ENCODE results near the gene SNTA1. TPM values are rescaled to one million over a fixed set of nuclear protein-coding genes. Genes with fewer than 3 reads are reported as not detected.
"Not testable (repeated sequence)": the region's sequence is repeated elsewhere in the genome, so short reads cannot be mapped to it uniquely, and the experiment has no call there.

SNTA1 gene
- total RNA-seq, 4 donors from 2014 or later: 26.8 to 54.6 (median 51.9) TPM

GRCh38 chr20:33488661-33489494 lies 45.3 kb upstream of the SNTA1 start:
- H3K9me3 ChIP-seq, H3K36me3 ChIP-seq, H3K27me3 ChIP-seq, ATAC-seq: not testable (repeated sequence)
- peak; percentile 12 for TF ChIP-seq EP300 (IDR thresholded peaks at IDR 0.05)
- peak overlapping the region; percentile 85 to 97 (median 96) for H3K27ac ChIP-seq
- peak overlapping the region; percentile 52 to 93 for H3K4me3 ChIP-seq
- H3K4me1 ChIP-seq: peaks cover 0 to 37% (median 4%) of the 10 kb centered on the region in 3 donors
- WGBS, 2 donors (ENCODE audit: low coverage in 1 of 2): 92% methylated on average over 12 to 27 of the region's 32 CpGs

- peaks cover 0 to 32% (median 4%) of the 10 kb centered on the region in 3 donors for H3K4me1 ChIP-seq
- H3K36me3 ChIP-seq: no peaks in the 10 kb centered on the region
- no peaks in the 10 kb centered on the region for H3K9me3 ChIP-seq
- no peak overlapping the region for H3K27ac ChIP-seq
- H3K27me3 ChIP-seq: no peaks in the 10 kb centered on the region
- no peak for ATAC-seq
- WGBS, 2 donors (ENCODE audit: low coverage in 1 of 2): 86 to 92% methylated on average over 1 to 10 of the region's 10 CpGs
- H3K4me3 ChIP-seq: no peak overlapping the region
- TF ChIP-seq, protein P1, sequence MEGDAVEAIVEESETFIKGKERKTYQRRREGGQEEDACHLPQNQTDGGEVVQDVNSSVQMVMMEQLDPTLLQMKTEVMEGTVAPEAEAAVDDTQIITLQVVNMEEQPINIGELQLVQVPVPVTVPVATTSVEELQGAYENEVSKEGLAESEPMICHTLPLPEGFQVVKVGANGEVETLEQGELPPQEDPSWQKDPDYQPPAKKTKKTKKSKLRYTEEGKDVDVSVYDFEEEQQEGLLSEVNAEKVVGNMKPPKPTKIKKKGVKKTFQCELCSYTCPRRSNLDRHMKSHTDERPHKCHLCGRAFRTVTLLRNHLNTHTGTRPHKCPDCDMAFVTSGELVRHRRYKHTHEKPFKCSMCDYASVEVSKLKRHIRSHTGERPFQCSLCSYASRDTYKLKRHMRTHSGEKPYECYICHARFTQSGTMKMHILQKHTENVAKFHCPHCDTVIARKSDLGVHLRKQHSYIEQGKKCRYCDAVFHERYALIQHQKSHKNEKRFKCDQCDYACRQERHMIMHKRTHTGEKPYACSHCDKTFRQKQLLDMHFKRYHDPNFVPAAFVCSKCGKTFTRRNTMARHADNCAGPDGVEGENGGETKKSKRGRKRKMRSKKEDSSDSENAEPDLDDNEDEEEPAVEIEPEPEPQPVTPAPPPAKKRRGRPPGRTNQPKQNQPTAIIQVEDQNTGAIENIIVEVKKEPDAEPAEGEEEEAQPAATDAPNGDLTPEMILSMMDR (IDR thresholded peaks at IDR 0.05): no peak
- no peak for TF ChIP-seq EP300 (IDR thresholded peaks at IDR 0.05)
- no peak for TF ChIP-seq POLR2AphosphoS5 (IDR thresholded peaks at IDR 0.05)
- no peak for TF ChIP-seq POLR2A (IDR thresholded peaks at IDR 0.05)
These were observed 44.6 kb upstream of the SNTA1 start for GRCh38 chr20:33488201-33488600.

- H3K27ac ChIP-seq, H3K4me3 ChIP-seq, H3K9me3 ChIP-seq, ATAC-seq, H3K36me3 ChIP-seq, H3K27me3 ChIP-seq, H3K4me1 ChIP-seq: not testable (repeated sequence)
- 100% methylated on average over 1 to 2 of the region's 5 CpGs for WGBS, 2 donors (ENCODE audit: low coverage in 1 of 2)
These were observed 39.6 kb upstream of the SNTA1 start for GRCh38 chr20:33483186-33483585.

- no peaks in the 10 kb centered on the region for H3K9me3 ChIP-seq
- WGBS, 2 donors (ENCODE audit: low coverage in 1 of 2): 70% methylated on average over 6 of the region's 6 CpGs; no CpG with 5 or more reads in 1 of the 2 donors
- TF ChIP-seq, protein P1 (IDR thresholded peaks at IDR 0.05): no peak
- no peak for TF ChIP-seq POLR2A (IDR thresholded peaks at IDR 0.05)
- TF ChIP-seq POLR2AphosphoS5 (IDR thresholded peaks at IDR 0.05): no peak
- TF ChIP-seq EP300 (IDR thresholded peaks at IDR 0.05): no peak
- H3K36me3 ChIP-seq: no peaks in the 10 kb centered on the region
- no peak overlapping the region for H3K4me3 ChIP-seq
- no peak overlapping the region for H3K27ac ChIP-seq
- H3K4me1 ChIP-seq: no peaks in the 10 kb centered on the region
- H3K27me3 ChIP-seq: no peaks in the 10 kb centered on the region
- no peak for ATAC-seq
These were observed 39.0 kb upstream of the SNTA1 start for GRCh38 chr20:33482581-33482980.

GRCh38 chr20:33481431-33481941 lies 37.9 kb upstream of the SNTA1 start:
- H3K9me3 ChIP-seq: no peaks in the 10 kb centered on the region
- ATAC-seq: no peak
- no peak overlapping the region for H3K27ac ChIP-seq
- no peak overlapping the region for H3K4me3 ChIP-seq
- no peaks in the 10 kb centered on the region for H3K27me3 ChIP-seq
- no peaks in the 10 kb centered on the region for H3K4me1 ChIP-seq
- H3K36me3 ChIP-seq: no peaks in the 10 kb centered on the region
- TF ChIP-seq, protein P1 (IDR thresholded peaks at IDR 0.05): no peak
- TF ChIP-seq POLR2AphosphoS5 (IDR thresholded peaks at IDR 0.05) (no peak), EP300 (IDR thresholded peaks at IDR 0.05) (no peak), POLR2A (IDR thresholded peaks at IDR 0.05) (no peak)
- 87 to 91% methylated on average over 4 to 6 of the region's 8 CpGs for WGBS, 2 donors (ENCODE audit: low coverage in 1 of 2)

- no peak for ATAC-seq
- TF ChIP-seq, protein P1 (IDR thresholded peaks at IDR 0.05): no peak
- TF ChIP-seq POLR2AphosphoS5 (IDR thresholded peaks at IDR 0.05): no peak
- no peak for TF ChIP-seq EP300 (IDR thresholded peaks at IDR 0.05)
- TF ChIP-seq POLR2A (IDR thresholded peaks at IDR 0.05): no peak
- Histone ChIP-seq H3K27me3 (no peaks in the 10 kb centered on the region), H3K4me1 (no peaks in the 10 kb centered on the region), H3K36me3 (no peaks in the 10 kb centered on the region), H3K4me3 (no peak overlapping the region), H3K27ac (no peak overlapping the region), H3K9me3 (no peaks in the 10 kb centered on the region)
- WGBS, 2 donors (ENCODE audit: low coverage in 1 of 2): 80 to 100% methylated on average over 1 of the region's 5 CpGs
These were observed 36.5 kb upstream of the SNTA1 start for GRCh38 chr20:33480048-33480447.
